NK-92 treated with Interleukin-12 subunit alpha and Interleukin-12 subunit beta, amount 100 ng/mL, for 24 hours (cell line): ENCODE data around the gene SAP30BP.

Experiments
- DNase-seq: peaks from one replicate; lab custom pipeline; 2025; lab: John Stamatoyannopoulos, UW

Gene SAP30BP

GRCh38 chr17:75666959-75667790 is at the start of gene SAP30BP, which contains the start of gene RECQL5:
Gene SAP30BP (plus strand): TSS chr17:75667338. CDS start chr17:75667373, 35 bp downstream.
Gene RECQL5 (minus strand): TSS chr17:75667154. CDS start chr17:75666557, 597 bp downstream.
- DNase-seq, result peak; percentile 97

DNA sequence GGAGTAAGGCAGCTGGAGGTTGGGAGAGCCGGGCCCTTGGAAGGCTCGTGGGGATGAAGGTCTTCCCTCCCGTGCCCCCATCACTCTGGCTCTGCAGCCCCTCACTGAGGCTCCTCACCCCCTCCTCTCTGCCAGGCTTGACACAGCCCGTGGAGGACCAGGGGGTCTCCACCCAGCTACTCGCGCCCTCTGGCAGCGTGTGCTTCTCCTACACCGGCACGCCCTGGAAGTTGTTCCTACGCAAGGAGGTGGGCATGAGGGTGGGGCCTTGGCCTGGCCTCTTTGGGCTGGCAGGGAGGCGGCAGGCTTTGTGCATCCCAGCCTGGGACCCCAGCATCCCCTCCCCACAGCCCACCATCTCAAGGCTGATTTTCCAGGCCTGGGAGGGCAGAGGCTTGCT is 49.5 kb upstream of the SAP30BP start:
- no peak for DNase-seq

DNA sequence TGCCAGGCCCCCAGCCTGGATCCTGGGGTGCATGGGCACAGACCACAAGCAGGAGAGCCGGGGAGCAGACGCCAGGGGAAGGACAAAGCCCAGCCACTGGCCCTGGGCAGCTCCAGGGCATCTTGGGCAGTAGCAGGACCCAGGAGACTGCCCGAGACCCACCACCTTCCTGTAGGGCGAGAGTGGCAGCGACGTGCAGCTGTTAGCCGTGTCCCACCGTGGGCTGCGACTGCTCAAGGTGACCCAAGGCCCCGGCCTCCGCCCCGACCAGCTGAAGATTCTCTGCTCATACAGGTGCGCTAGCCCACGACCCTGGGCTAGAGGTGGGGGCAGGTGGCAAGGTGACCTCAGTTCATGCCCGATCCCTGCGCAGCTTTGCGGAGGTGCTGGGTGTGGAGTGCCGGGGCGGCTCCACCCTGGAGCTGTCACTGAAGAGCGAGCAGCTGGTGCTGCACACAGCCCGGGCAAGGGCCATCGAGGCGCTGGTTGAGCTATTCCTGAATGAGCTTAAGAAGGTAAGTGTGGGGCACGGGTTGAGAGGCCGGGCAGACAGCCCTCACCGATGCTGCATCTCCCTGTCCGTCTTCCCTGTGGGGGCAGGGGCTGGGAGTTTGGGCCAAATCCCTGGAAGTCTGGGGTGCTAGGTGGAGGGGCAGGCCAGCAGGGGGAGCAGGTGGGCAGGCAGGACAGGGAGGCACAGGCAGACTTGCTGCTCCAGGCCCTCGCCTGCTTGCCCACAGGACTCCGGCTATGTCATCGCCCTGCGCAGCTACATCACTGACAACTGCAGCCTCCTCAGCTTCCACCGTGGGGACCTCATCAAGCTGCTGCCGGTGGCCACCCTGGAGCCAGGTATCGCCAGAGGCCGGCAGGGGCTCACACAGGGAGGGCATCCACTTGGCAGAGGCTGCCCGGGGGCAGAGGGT is 47.4 kb upstream of the SAP30BP start:
- peak; percentile 19 for DNase-seq

GRCh38 chr17:75621489-75621888 is 45.6 kb upstream of the SAP30BP start:
- DNase-seq, result no peak

GRCh38 chr17:75622076-75622475 is 45.1 kb upstream of the SAP30BP start:
- DNase-seq, result no peak

- no peak for DNase-seq
These were observed 44.3 kb upstream of the SAP30BP start for GRCh38 chr17:75622771-75623273.

DNA sequence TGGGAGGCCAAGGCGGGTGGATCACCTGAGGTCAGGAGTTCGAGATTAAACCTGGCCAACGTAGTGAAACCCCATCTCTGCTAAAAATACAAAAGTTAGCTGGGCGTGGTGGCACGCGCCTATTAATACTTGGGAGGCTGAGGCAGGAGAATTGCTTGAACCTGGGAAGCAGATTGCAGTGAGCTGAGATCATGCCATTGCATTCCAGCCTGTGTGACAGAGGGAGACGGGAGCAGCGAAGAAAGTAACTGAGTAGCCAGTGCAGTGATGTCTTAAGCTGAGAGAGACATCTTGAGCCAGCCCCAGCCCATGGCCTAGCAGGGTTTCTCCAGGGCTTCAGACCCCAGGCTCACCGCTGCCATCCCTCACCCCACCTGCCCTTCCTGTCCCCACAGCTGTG is 43.8 kb upstream of the SAP30BP start:
- DNase-seq, result no peak

DNA sequence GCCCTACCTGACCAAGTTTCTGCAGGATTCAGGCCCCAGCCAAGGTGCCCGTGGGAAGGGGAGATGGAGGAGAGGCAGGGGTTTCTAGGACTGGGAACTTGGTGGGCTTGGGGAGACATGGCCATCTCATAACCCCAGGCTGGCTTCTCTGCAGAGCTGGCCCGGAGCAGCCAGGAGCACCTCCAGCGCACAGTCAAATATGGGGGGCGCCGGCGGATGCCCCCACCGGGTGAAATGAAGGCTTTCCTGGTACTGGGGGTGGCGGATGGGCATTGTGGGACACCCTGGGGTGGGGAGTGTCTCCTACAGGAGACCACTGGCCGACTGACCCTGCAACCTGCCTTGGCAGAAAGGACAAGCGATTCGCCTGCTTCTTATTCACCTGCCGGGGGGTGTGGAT is 43.1 kb upstream of the SAP30BP start:
- DNase-seq, result no peak

DNA sequence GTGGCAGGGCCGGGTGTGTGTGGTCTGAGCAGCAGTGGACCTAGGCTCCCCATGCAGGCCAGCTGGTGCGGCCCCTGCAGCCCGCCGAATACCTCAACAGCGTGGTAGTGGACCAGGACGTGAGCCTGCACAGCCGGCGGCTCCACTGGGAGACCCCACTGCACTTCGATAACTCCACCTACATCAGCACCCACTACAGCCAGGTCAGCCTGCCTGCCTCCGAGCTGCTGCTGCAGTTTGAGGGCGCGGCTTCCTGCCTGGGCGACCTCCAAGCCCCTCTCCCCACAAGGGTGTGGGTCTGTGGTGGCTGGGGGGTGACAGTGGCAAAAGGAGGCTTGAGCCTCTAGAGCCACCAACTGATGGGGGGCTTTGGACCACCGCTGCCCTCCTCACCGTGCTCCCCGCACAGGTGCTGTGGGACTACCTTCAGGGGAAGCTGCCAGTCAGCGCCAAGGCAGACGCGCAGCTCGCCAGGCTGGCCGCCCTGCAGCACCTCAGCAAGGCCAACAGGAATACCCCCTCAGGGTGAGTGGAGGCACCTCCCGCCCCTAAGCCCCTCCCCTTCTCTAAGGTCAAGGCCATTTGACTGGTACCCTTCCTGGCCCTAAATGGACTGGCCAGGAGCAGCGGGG is 42.3 kb upstream of the SAP30BP start:
- no peak for DNase-seq

DNA sequence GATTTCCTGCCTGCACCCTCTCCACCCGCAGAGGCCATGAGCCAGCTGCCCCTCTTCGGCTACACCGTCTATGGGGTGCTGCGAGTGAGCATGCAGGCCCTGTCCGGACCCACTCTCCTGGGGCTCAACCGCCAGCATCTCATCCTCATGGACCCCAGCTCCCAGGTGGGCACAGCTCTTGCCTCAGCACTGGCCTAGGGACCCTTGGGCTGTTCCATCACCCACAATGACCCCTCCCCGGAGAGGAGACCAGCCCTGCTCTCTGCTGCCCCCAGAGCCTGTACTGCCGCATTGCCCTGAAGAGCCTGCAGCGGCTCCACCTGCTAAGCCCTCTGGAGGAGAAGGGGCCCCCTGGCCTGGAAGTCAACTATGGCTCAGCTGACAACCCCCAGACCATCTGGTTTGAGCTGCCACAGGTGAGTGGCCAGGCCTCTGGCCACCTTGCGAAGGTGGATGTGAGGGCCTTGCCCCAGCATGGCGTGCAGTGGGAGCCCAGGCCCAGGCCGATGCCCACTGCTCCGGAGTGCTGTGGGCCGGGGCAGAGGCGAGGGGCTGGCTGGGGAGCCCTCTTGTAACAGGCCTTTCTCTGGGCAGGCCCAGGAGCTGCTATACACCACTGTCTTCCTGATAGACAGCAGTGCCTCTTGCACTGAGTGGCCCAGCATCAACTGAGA is 41.2 kb upstream of the SAP30BP start:
- no peak for DNase-seq

- no peak for DNase-seq
These were observed 40.6 kb upstream of the SAP30BP start for GRCh38 chr17:75626496-75627038.

DNA sequence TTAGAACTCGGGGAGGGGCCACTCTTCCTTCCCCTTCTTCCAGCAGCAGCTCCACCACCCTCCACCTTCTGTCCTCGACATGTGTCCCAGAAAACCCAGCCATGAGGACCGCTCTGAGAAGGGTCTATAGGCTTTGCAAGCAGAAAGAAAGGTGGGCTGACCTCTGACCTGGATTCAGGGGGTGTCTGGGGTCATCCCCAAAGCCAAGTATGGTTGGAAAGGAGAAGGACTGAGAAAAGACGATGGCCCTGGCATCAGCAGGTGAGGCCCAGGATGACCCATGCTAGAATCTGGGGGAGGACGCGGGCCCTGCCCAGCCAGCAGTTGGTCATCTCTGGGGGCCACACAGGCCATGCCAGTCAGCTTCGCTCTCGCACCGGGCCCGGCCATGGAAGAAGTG is 40.0 kb upstream of the SAP30BP start:
- DNase-seq, result no peak

DNA sequence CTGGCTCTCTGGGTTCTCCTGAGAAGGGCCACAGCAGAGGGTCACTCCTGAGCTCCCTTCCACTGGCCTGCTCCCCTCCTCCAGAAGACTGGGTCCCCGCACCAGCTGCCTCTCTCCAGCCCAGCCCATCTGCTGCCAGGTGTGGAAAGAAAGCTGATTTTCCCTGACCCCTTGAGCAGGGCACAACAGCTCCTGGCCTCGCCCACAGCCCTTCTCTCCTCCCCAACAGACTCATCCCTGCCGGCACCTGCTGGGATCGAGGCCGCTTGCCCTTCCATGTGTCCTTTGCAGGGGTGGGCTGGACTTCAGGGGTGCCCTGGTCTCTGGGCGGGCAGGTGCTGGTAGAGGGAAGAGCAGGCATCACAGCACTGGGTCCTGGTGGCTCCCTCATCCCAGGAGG is 38.7 kb upstream of the SAP30BP start:
- no peak for DNase-seq

DNA sequence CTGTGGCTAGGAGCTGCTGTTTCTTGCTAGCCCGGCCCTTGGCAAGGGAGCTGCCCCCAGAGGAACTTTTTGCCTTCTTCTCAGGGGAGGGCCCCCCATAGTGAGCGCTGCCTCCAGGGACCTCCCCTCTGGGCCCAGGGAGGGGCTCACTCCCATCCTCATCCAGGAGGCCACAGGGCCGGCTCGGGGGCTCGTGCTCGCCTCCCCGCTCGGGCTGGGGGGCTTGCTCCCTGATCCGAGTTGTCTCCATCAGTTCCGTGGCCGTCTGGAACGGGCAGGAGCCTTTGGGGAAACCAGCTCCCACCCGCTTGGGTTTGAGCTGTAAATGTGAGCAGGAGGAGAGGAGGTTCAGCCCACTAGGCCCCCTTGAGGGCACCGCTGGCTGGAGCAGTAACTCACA is 38.0 kb upstream of the SAP30BP start:
- no peak for DNase-seq

GRCh38 chr17:75630071-75630917 is 36.8 kb upstream of the SAP30BP start:
- no peak for DNase-seq

GRCh38 chr17:75631353-75631752 is 35.8 kb upstream of the SAP30BP start:
- DNase-seq, result no peak

DNA sequence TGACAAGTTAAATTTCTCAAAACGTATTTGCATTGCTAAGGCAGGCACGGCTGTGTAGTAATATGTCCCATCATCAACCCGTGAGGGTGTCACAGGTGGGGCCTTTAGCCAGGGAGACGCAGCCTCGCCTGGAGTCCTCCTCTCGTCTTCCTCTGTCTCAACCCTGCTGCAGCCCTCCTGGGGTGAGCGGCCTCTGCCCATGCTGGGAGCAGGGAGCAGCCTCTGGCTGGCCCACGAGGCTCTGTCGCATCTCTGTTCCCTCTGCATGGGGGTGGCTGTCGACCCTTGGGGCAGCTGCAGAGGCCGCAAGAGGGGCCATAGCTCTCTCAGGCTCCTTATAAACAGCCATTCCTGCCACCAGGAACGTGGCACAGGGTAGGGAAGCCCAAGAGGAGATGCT is 34.7 kb upstream of the SAP30BP start:
- no peak for DNase-seq

DNA sequence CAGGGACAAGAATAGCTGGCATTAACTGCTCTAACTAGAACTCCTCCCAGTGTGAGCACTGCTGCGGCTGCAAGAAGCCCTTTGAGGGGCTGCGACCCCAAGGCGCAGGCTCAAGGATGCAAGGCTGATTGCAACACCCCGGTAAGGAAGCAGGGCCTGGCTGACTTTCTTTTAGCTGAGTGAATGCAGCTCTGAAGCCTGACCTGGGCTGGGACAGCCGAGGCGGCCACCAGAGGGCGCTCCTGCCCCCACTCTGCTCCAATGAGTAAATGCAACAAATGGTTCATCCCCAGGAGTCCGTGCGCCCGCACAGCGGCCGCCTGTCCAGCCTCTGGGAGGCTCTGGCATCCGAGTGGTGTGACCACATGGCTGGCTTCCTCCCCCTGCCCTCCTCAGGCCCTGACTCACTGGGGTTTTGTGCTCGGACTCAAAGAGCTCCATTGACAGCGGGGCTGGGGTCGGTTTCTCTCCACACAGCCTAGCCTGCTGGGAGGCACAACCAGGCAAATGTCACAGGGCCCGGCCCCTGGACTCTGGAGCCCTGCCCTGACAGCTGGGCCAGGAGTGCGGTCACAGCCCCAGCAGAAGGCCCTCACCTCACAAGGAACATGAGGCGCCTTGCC is 34.2 kb upstream of the SAP30BP start, which contains the start of gene SMIM5:
TSS of gene SMIM5 (plus strand) at position 572 of the 623 bp plus-strand sequence. CDS start 6,768 bp downstream, outside the sequence.
- DNase-seq, result peak; percentile 54

DNA sequence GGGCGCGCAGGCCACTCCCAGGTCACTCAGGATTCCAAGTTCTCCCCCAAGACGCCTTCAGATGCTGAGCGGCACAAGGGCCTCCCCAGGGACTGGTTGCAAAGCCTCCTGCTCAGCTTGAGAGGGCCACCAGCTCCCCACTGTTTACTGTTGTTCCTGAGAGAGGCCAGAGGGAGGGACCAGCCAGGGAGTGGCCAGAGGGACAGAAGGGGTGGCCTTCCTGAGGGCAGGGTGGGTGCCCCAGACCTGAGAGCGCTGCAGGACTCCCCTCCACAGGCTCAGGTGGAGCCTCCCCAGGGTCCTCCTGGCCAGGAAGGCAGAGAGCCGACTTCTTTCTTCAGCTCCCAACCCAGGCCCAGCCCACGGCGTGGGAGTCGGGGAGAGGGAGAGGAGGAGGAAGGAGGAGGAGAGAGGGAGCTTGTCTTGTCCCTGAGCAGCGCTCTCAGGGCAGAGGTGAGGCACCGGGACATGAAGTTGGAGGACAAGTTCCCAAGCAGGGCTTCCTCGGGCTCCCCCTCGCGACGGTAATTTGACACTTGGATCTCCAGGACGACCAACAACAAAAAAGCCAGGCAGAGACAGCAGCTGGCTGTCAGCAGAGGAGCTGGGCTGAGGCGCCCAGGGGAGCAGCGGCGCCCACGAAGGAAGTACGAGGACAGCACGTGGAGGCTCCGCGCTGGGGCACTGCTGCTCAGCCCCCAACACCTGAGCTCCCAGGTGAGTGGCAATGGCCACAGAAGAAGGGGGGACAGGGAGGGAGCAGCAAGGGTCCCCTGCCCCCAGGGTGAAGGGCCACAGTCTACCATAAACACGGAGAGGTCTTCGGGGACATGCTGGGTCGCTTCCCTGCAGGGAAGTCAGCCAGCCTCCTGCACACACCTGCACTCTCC is 33.4 kb upstream of the SAP30BP start:
- DNase-seq, result no peak
